ENCODE data around the gene PFN1.

Gene PFN1

GRCh38 chr17:4899341-4900230, 48.7 kb downstream of the PFN1 start, which contains the start of gene C17orf107:
Gene C17orf107 (plus strand): TSS chr17:4899536. CDS start chr17:4899763, 227 bp downstream.
- H3K27ac ChIP-seq = peak within 1 kb of the TSS; percentile 21; the same call in 1 of the 2 replicates
- no peak within 1 kb of the TSS for H3K4me3 ChIP-seq (ENCODE audit: low read depth, low read length)
- no peak for TF ChIP-seq CTCF (IDR thresholded peaks at IDR 0.05; ENCODE audit: low read depth, low read length)
- no peaks in the 10 kb centered on the region for H3K27me3 ChIP-seq (ENCODE audit: insufficient read depth, low read depth, severe bottlenecking)
- DNase-seq = no peak
- no peaks in the 10 kb centered on the region for H3K9me3 ChIP-seq (ENCODE audit: severe bottlenecking)
- H3K36me3 ChIP-seq = peaks cover 71% of the 10 kb centered on the region

DNA sequence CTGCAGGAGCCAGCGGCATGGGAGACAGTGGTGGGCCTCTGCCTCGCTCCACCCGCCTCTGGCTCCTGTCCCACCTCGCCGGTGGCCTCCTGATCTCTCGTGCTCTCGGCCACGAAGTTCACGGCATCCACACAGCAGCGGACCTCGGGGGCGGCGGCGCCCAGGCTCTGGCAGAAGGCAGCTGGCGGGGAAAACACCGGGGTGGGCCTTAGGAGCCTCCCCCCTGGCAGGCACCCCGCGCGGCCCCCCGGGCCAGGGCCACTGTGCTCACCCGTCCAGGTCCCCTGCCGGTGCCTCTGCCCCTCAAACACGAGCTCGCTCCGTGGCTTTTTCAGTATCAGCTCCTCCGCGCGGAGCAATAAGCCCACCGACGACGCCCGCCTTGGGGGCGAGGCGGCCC, 49.4 kb downstream of the PFN1 start:
- TF ChIP-seq CTCF (IDR thresholded peaks at IDR 0.05; ENCODE audit: low read depth, low read length) = no peak
- Histone ChIP-seq H3K27me3 (ENCODE audit: insufficient read depth, low read depth, severe bottlenecking) (no peaks in the 10 kb centered on the region), H3K36me3 (peaks cover 77% of the 10 kb centered on the region), H3K27ac (no peak overlapping the region), H3K4me3 (ENCODE audit: low read depth, low read length) (no peak overlapping the region), H3K9me3 (ENCODE audit: severe bottlenecking) (no peaks in the 10 kb centered on the region)
- no peak for DNase-seq

GRCh38 chr17:4898351-4898750, 50.0 kb downstream of the PFN1 start:
- Histone ChIP-seq H3K27me3 (ENCODE audit: insufficient read depth, low read depth, severe bottlenecking) (no peaks in the 10 kb centered on the region), H3K36me3 (peaks cover 83% of the 10 kb centered on the region), H3K27ac (peak overlapping the region; percentile 21; the same call in 1 of the 2 replicates), H3K9me3 (ENCODE audit: severe bottlenecking) (no peaks in the 10 kb centered on the region), H3K4me3 (ENCODE audit: low read depth, low read length) (no peak overlapping the region)
- DNase-seq = no peak
- TF ChIP-seq CTCF (IDR thresholded peaks at IDR 0.05; ENCODE audit: low read depth, low read length) = no peak

GRCh38 chr17:4897785-4898184, 50.5 kb downstream of the PFN1 start:
- peak overlapping the region; percentile 21 for H3K27ac ChIP-seq
- no peak for DNase-seq
- H3K4me3 ChIP-seq (ENCODE audit: low read depth, low read length) = no peak overlapping the region
- no peaks in the 10 kb centered on the region for H3K9me3 ChIP-seq (ENCODE audit: severe bottlenecking)
- no peak for TF ChIP-seq CTCF (IDR thresholded peaks at IDR 0.05; ENCODE audit: low read depth, low read length)
- H3K36me3 ChIP-seq = peaks cover 89% of the 10 kb centered on the region
- no peaks in the 10 kb centered on the region for H3K27me3 ChIP-seq (ENCODE audit: insufficient read depth, low read depth, severe bottlenecking)

- no peaks in the 10 kb centered on the region for H3K27me3 ChIP-seq (ENCODE audit: insufficient read depth, low read depth, severe bottlenecking)
These were observed 51.1 kb downstream of the PFN1 start for GRCh38 chr17:4897198-4897687.

More at GRCh38 chr17:4897198-4897687, 51.1 kb downstream of the PFN1 start:
- no peak for TF ChIP-seq CTCF (IDR thresholded peaks at IDR 0.05; ENCODE audit: low read depth, low read length)
- Histone ChIP-seq H3K36me3 (peaks cover 94% of the 10 kb centered on the region), H3K4me3 (ENCODE audit: low read depth, low read length) (no peak overlapping the region), H3K27ac (peak overlapping the region; percentile 63), H3K9me3 (ENCODE audit: severe bottlenecking) (no peaks in the 10 kb centered on the region)
- DNase-seq = no peak
